BJ (cell line): ENCODE results near the gene NECTIN3. TPM values are rescaled to one million over a fixed set of nuclear protein-coding genes. Genes with fewer than 3 reads are reported as not detected.

Experiments used
- CTCF ChIA-PET: fragments of 350-600 bp; formaldehyde crosslinking; extraction: SDS; loops from one replicate; lab custom pipeline; 2021; ENCODE audit warnings: antibody characterized with exemption, inconsistent platforms; lab: Yijun Ruan, JAX
- POLR2A ChIA-PET: fragments of 300-600 bp; sonication (Branson Sonifier 250); formaldehyde crosslinking; extraction: SDS; loops from one replicate; lab custom pipeline; 2021; ENCODE audit warnings: antibody characterized with exemption; lab: Charles Lee
- DNase-seq: peaks from one replicate; pipeline ENCODE4 v3.0.0-alpha.2; 2011; ENCODE audit warnings: low read depth
- H3K27me3 ChIP-seq: 2 replicates; pipeline ENCODE4 v1.6.0; 2011; ENCODE audit warnings: low read length; ENCODE audit not compliant: control insufficient read depth, insufficient read depth
- H3K36me3 ChIP-seq: 2 replicates; pipeline ENCODE4 v1.5.1; 2011; ENCODE audit warnings: low read length; ENCODE audit not compliant: control insufficient read depth, insufficient read depth
- H3K4me3 ChIP-seq: 2 replicates; pipeline ENCODE4 v1.5.1; 2011; ENCODE audit warnings: low read depth, mild to moderate bottlenecking, control low read depth, low read length
- CTCF ChIP-seq: IDR thresholded peaks from 2 replicates; pipeline ENCODE4 v1.5.1; 2011; ENCODE audit warnings: low read depth, mild to moderate bottlenecking, control low read depth, inconsistent platforms, low read length, moderate library complexity; ENCODE audit not compliant: insufficient read depth
- polyA plus RNA-seq: library from polyadenylated mRNA; depleted of rRNA; stranded (reverse); fragments of >200 nt; gene quantifications from 2 replicates; pipeline ENCODE4 v1.2.3, GENCODE V29; 2011

The NECTIN3 gene
- polyA plus RNA-seq, 1 experiment, result 24.7 TPM

- H3K36me3 ChIP-seq, result peaks cover 4% of the 10 kb centered on the region
Observed at GRCh38 chr3:111164621-111165020, 93.0 kb downstream of the NECTIN3 start.

GRCh38 chr3:111165411-111165810, 93.8 kb downstream of the NECTIN3 start:
- Histone ChIP-seq H3K27me3 (no peaks in the 10 kb centered on the region), H3K36me3 (peaks cover 4% of the 10 kb centered on the region), H3K4me3 (no peak overlapping the region)
- no peak for DNase-seq
- no peak for TF ChIP-seq CTCF
- ChIA-PET POLR2A (no interaction called here), CTCF (interaction anchor here (0.6 kb wide), 1 partner anchor 19 kb away, joined by 3 read pairs; no protein-coding TSS in a partner anchor)

More at GRCh38 chr3:111164621-111165020, 93.0 kb downstream of the NECTIN3 start:
- DNase-seq, result no peak
- H3K27me3 ChIP-seq, result no peaks in the 10 kb centered on the region
- no peak overlapping the region for H3K4me3 ChIP-seq
- ChIA-PET CTCF (no interaction called here), POLR2A (no interaction called here)
- no peak for TF ChIP-seq CTCF

GRCh38 chr3:111173328-111173900, 101.8 kb downstream of the NECTIN3 start:
- CTCF ChIA-PET, result no interaction called here
- no peak for DNase-seq
- TF ChIP-seq CTCF, result no peak

GRCh38 chr3:111173906-111174305, 102.3 kb downstream of the NECTIN3 start:
- no peaks in the 10 kb centered on the region for H3K27me3 ChIP-seq
- POLR2A ChIA-PET, result no interaction called here
- no peak for TF ChIP-seq CTCF
- no peak overlapping the region for H3K4me3 ChIP-seq
- CTCF ChIA-PET, result no interaction called here
- peaks cover 3% of the 10 kb centered on the region for H3K36me3 ChIP-seq
- DNase-seq, result no peak

More at GRCh38 chr3:111173328-111173900, 101.8 kb downstream of the NECTIN3 start:
- peaks cover 2% of the 10 kb centered on the region for H3K36me3 ChIP-seq
- no peak overlapping the region for H3K4me3 ChIP-seq
- POLR2A ChIA-PET, result no interaction called here
- H3K27me3 ChIP-seq, result no peaks in the 10 kb centered on the region

- POLR2A ChIA-PET, result no interaction called here
- Histone ChIP-seq H3K36me3 (peaks cover 3% of the 10 kb centered on the region), H3K27me3 (no peaks in the 10 kb centered on the region), H3K4me3 (no peak overlapping the region)
- TF ChIP-seq CTCF, result no peak
- CTCF ChIA-PET, result no interaction called here
- no peak for DNase-seq
Observed at GRCh38 chr3:111190518-111190917, 118.9 kb downstream of the NECTIN3 start.
